GM23338 (cell line): ENCODE data around the gene ROCK2. TPM values are rescaled to one million over a fixed set of nuclear protein-coding genes. Genes with fewer than 3 reads are reported as not detected.
A peak's percentile ranks its signal among the peaks of the same experiment; 100 is the strongest.

Experiments used
- ATAC-seq: fragments of 200-7000 bp; cut with Tn5 transposase; 3 replicates; pipeline ENCODE4 v1.9.1; 2020
- DNase-seq: peaks from one replicate; pipeline ENCODE4 v3.0.0-alpha.2; 2015; ENCODE audit warnings: low spot score
- H2AFZ ChIP-seq: fragments of 200-600 bp; sonication (generic); 2 replicates; pipeline ENCODE4 v1.8.0; 2016; ENCODE audit warnings: antibody characterized with exemption, mild to moderate bottlenecking, moderate library complexity
- H3F3A ChIP-seq: fragments of 200-600 bp; sonication (generic); replicated peaks from 2 replicates; pipeline ENCODE4 v1.8.0; 2017; ENCODE audit warnings: antibody characterized with exemption, mixed run types, low read depth
- H3K27ac ChIP-seq: fragments of 200-600 bp; sonication (generic); 2 replicates; pipeline ENCODE4 v1.6.1; 2016; ENCODE audit warnings: low read depth
- H3K27me3 ChIP-seq: fragments of 200-600 bp; sonication (generic); 2 replicates; pipeline ENCODE4 v1.8.0; 2016; ENCODE audit warnings: mild to moderate bottlenecking, mixed run types, moderate library complexity; ENCODE audit not compliant: insufficient read depth
- H3K36me3 ChIP-seq: fragments of 200-600 bp; sonication (generic); 2 replicates; pipeline ENCODE4 v1.8.0; 2016; ENCODE audit warnings: mild to moderate bottlenecking; ENCODE audit not compliant: insufficient read depth
- H3K4me1 ChIP-seq: fragments of 200-600 bp; sonication (generic); 2 replicates; pipeline ENCODE4 v1.8.0; 2016; ENCODE audit warnings: mild to moderate bottlenecking, moderate library complexity; ENCODE audit not compliant: insufficient read depth
- H3K4me2 ChIP-seq: fragments of 200-600 bp; sonication (generic); 2 replicates; pipeline ENCODE4 v1.7.1; 2017; ENCODE audit warnings: mixed run types
- H3K4me3 ChIP-seq: fragments of 200-600 bp; sonication (generic); 2 replicates; pipeline ENCODE4 v1.6.1; 2016; ENCODE audit warnings: mixed run types
- H3K79me2 ChIP-seq: fragments of 200-600 bp; sonication (generic); replicated peaks from 2 replicates; pipeline ENCODE4 v1.8.0; 2017; ENCODE audit warnings: mild to moderate bottlenecking; ENCODE audit not compliant: insufficient read depth
- H3K9me2 ChIP-seq: fragments of 200-600 bp; sonication (generic); 2 replicates; pipeline ENCODE4 v1.8.0; 2017; ENCODE audit not compliant: insufficient read depth
- H4K20me1 ChIP-seq: fragments of 200-600 bp; sonication (generic); replicated peaks from 2 replicates; pipeline ENCODE4 v1.8.0; 2017; ENCODE audit warnings: mild to moderate bottlenecking; ENCODE audit not compliant: insufficient read depth
- H3K27ac Mint-ChIP-seq: 2 replicates; pipeline ENCODE4 v1.8.0; 2020; ENCODE audit warnings: inconsistent platforms, mild to moderate bottlenecking, moderate library complexity, mixed read lengths
- H3K27me3 Mint-ChIP-seq: 3 replicates; pipeline ENCODE4 v1.8.0; 2022; ENCODE audit warnings: low read depth, mild to moderate bottlenecking, moderate library complexity, mixed read lengths, inconsistent platforms; ENCODE audit not compliant: insufficient read depth, poor library complexity
- H3K36me3 Mint-ChIP-seq: 3 replicates; pipeline ENCODE4 v1.8.0; 2021; ENCODE audit warnings: low read depth, mild to moderate bottlenecking, inconsistent platforms, moderate library complexity, mixed read lengths
- H3K4me1 Mint-ChIP-seq: 3 replicates; pipeline ENCODE4 v1.8.0; 2020; ENCODE audit warnings: mild to moderate bottlenecking, inconsistent platforms, mixed read lengths
- H3K4me3 Mint-ChIP-seq: 3 replicates; pipeline ENCODE4 v1.8.0; 2021; ENCODE audit warnings: moderate library complexity, mild to moderate bottlenecking, inconsistent platforms, mixed read lengths
- H3K9me3 Mint-ChIP-seq: 3 replicates; pipeline ENCODE4 v1.8.0; 2020; ENCODE audit warnings: moderate library complexity, mild to moderate bottlenecking, inconsistent platforms, mixed read lengths
- CREB1 ChIP-seq: fragments of 250-450 bp; sonication (Bioruptor Pico); IDR thresholded peaks from 2 replicates; pipeline ENCODE4 v1.5.0; 2020; ENCODE audit warnings: low read depth, mild to moderate bottlenecking, moderate library complexity
- EZH2 ChIP-seq: fragments of 200-600 bp; sonication (generic); IDR thresholded peaks from one replicate; pipeline ENCODE4 v1.8.0; 2017; ENCODE audit warnings: antibody characterized with exemption, mild to moderate bottlenecking, low read depth; ENCODE audit not compliant: unreplicated experiment
- JUNB ChIP-seq: IDR thresholded peaks from one replicate; pipeline ENCODE4 v1.6.1; 2016; ENCODE audit warnings: antibody characterized with exemption; ENCODE audit not compliant: unreplicated experiment
- REST ChIP-seq: IDR thresholded peaks from one replicate; pipeline ENCODE4 v1.6.1; 2018; ENCODE audit warnings: antibody characterized with exemption; ENCODE audit not compliant: unreplicated experiment
- ZNF462 ChIP-seq: fragments of 250-450 bp; sonication (Bioruptor Pico); IDR thresholded peaks from 2 replicates; pipeline ENCODE4 v1.5.0; 2020; ENCODE audit warnings: mild to moderate bottlenecking, moderate library complexity
- polyA plus RNA-seq: library from polyadenylated mRNA; unstranded; fragments of >200 nt; fragmentation: Nextera tagmentation; extraction: Ambion mirVana; gene quantifications from 2 replicates; pipeline ENCODE4 v1.2.1, GENCODE V29; 2016
- total RNA-seq: library from RNA; depleted of rRNA; stranded (reverse); fragments of >200 nt; shearing (Covaris generic); gene quantifications from 2 replicates; pipeline ENCODE4 v1.2.3, GENCODE V29; 2014

Gene ROCK2
- total and polyA plus RNA-seq, 2 experiments from 2014 or later: 16.4 to 28.0 TPM

GRCh38 chr2:11346023-11346482, 1.6 kb upstream of the ROCK2 start (continued):
- TF ChIP-seq ZNF462 (CRISPR knock-in tag): no peak

GRCh38 chr2:11344956-11345677, 681 bp upstream of the ROCK2 start:
- Histone ChIP-seq H3K27ac (peak overlapping the region; percentile 98), H3K4me3 (peak overlapping the region; percentile 76), H3F3A (no peaks in the 10 kb centered on the region), H3K4me2 (peak overlapping the region; percentile 74), H3K27me3 (no peaks in the 10 kb centered on the region), H2AFZ (peak overlapping the region; percentile 50; the same call in 1 of the 2 replicates), H3K36me3 (no peaks in the 10 kb centered on the region), H3K9me2 (no peaks in the 10 kb centered on the region), H4K20me1 (peaks cover 29% of the 10 kb centered on the region), H3K79me2 (peaks cover 34% of the 10 kb centered on the region), H3K4me1 (peaks cover 35% of the 10 kb centered on the region)
- DNase-seq (peak; percentile 75), ATAC-seq (peak; percentile 31)
- Mint-ChIP-seq H3K9me3 (no peaks in the 10 kb centered on the region), H3K27me3 (peaks cover 2% of the 10 kb centered on the region), H3K36me3 (no peaks in the 10 kb centered on the region; the same call in 2 of the 3 replicates), H3K4me1 (peaks cover 25% of the 10 kb centered on the region), H3K4me3 (peak overlapping the region; percentile 89), H3K27ac (peak overlapping the region; percentile 95)
- TF ChIP-seq EZH2: no peak
- TF ChIP-seq REST: peak; percentile 11
- no peak for TF ChIP-seq JUNB
- TF ChIP-seq CREB1 (CRISPR knock-in tag): no peak
